HUES48 (cell line): ENCODE results near the gene NAMPT.

Experiments used
- H3K27ac ChIP-seq: one replicate; pipeline ENCODE4 v1.7.0; 2013; ENCODE audit warnings: low read depth, low read length, inconsistent platforms
- H3K27me3 ChIP-seq: 2 replicates; pipeline ENCODE4 v1.6.1; 2013; ENCODE audit warnings: mild to moderate bottlenecking, low read length; ENCODE audit not compliant: control insufficient read depth, insufficient read depth
- H3K36me3 ChIP-seq: 2 replicates; pipeline ENCODE4 v1.6.1; 2013; ENCODE audit warnings: low read length; ENCODE audit not compliant: control insufficient read depth, insufficient read depth
- H3K4me1 ChIP-seq: 2 replicates; pipeline ENCODE4 v1.6.1; 2013; ENCODE audit warnings: mild to moderate bottlenecking, low read length; ENCODE audit not compliant: control insufficient read depth, insufficient read depth
- H3K4me3 ChIP-seq: 2 replicates; pipeline ENCODE4 v1.5.1; 2013; ENCODE audit warnings: mild to moderate bottlenecking, low read depth, low read length
- H3K9ac ChIP-seq: 2 replicates; pipeline ENCODE4 v1.6.1; 2013; ENCODE audit warnings: mild to moderate bottlenecking, low read depth, low read length, moderate library complexity
- H3K9me3 ChIP-seq: 2 replicates; pipeline ENCODE4 v1.6.1; 2013; ENCODE audit warnings: low read length; ENCODE audit not compliant: control insufficient read depth, insufficient read depth

NAMPT gene

DNA sequence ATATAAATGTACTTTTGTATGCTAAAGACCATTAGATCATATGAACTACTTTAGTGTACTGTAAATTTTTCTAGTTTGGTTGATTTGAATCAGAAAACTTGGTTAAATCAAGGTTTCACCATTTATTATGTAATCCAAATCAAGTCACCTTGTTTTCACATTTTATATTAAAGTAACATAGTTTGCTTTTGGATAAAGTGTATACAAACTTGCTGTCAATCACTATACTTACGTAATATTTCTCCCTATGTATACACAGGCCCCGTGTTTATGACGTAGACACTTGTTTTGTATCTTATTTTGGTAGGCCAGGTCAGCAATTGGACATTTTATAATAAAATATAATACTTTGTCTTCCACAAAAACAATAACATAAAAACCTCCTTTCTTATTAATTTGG, 32.2 kb downstream of the NAMPT start:
- H3K4me3 ChIP-seq: no peak overlapping the region
- H3K27me3 ChIP-seq: no peaks in the 10 kb centered on the region
- no peak overlapping the region for H3K27ac ChIP-seq
- H3K36me3 ChIP-seq: peaks cover 77% of the 10 kb centered on the region
- H3K9ac ChIP-seq: no peak overlapping the region
- H3K4me1 ChIP-seq: no peaks in the 10 kb centered on the region
- peaks cover 5% of the 10 kb centered on the region for H3K9me3 ChIP-seq

GRCh38 chr7:106249488-106249887, 35.3 kb downstream of the NAMPT start:
- H3K36me3 ChIP-seq: peaks cover 58% of the 10 kb centered on the region

GRCh38 chr7:106248600-106248999, 36.2 kb downstream of the NAMPT start:
- Histone ChIP-seq H3K4me3 (no peak overlapping the region), H3K9me3 (peaks cover 10% of the 10 kb centered on the region), H3K4me1 (no peaks in the 10 kb centered on the region), H3K27ac (no peak overlapping the region), H3K27me3 (no peaks in the 10 kb centered on the region), H3K36me3 (peaks cover 52% of the 10 kb centered on the region), H3K9ac (no peak overlapping the region)

More at GRCh38 chr7:106249488-106249887, 35.3 kb downstream of the NAMPT start:
- H3K9me3 ChIP-seq: peaks cover 10% of the 10 kb centered on the region
- no peak overlapping the region for H3K9ac ChIP-seq
- no peaks in the 10 kb centered on the region for H3K4me1 ChIP-seq
- no peak overlapping the region for H3K27ac ChIP-seq
- H3K4me3 ChIP-seq: no peak overlapping the region
- no peaks in the 10 kb centered on the region for H3K27me3 ChIP-seq

GRCh38 chr7:106247841-106248240, 36.9 kb downstream of the NAMPT start:
- no peak overlapping the region for H3K27ac ChIP-seq
- peaks cover 10% of the 10 kb centered on the region for H3K9me3 ChIP-seq
- peaks cover 44% of the 10 kb centered on the region for H3K36me3 ChIP-seq

DNA sequence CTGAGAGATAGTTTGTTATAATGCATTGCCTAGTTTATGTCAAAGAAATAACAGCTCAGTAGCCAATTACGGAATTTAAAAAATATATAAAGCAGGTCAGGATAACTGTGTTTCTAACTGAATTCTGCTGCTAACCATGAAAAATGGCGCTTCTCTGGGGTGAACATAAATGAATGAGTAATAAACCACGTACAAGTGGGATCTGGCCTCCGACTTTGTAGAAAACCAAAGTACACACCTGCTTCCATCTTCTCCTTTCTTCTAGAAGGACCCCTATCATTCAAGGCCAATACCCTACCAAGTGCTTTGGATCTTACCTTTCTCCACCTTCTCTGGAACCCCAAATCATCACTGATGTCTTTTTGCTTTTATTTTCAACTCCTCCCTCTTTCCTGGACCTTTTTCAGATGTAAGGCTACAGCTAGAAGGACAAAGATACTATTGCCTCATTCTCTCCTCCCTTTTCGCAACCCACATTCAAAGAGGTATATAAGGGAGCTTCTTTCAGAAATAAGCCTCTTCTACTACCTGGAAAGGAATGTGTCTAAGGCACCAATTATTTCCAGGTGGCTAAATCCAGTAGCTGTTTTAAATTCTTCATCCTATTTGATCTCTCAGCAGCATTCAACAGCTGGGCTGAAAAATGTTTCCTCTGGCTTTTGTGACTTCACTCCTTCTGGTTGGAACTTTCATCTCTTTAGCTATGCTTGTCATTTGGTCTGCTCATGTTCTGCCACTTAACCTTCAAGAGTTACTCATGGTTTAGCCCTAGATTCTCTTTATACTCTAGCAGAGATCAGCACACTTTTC, 37.7 kb downstream of the NAMPT start:
- Histone ChIP-seq H3K4me3 (no peak overlapping the region), H3K4me1 (no peaks in the 10 kb centered on the region), H3K9ac (no peak overlapping the region), H3K36me3 (peaks cover 37% of the 10 kb centered on the region), H3K27me3 (no peaks in the 10 kb centered on the region), H3K9me3 (peaks cover 10% of the 10 kb centered on the region), H3K27ac (no peak overlapping the region)

More at GRCh38 chr7:106247841-106248240, 36.9 kb downstream of the NAMPT start:
- Histone ChIP-seq H3K9ac (no peak overlapping the region), H3K4me3 (no peak overlapping the region), H3K27me3 (no peaks in the 10 kb centered on the region), H3K4me1 (no peaks in the 10 kb centered on the region)

DNA sequence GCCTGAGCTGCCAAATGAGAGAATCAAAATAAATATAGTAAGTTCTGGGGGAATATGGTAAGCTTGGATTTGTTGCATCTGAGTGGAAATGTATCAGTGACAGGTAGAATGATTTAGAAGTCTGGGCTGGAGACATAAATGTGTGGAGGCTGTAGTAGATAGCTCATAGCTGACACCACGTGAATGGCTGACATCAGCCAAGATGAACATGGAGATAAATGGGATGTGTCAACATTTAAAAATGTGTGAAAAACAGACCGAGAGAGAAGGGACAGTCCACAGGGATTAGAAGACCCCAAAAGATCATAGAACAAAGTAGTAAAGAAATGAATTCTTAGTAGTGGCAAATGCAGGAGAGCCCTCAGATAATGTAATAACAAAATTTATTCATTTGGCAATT, 40.9 kb downstream of the NAMPT start:
- H3K9ac ChIP-seq: no peak overlapping the region
- H3K27ac ChIP-seq: no peak overlapping the region
- H3K4me3 ChIP-seq: no peak overlapping the region
- peaks cover 10% of the 10 kb centered on the region for H3K9me3 ChIP-seq
- H3K4me1 ChIP-seq: no peaks in the 10 kb centered on the region
- H3K27me3 ChIP-seq: no peaks in the 10 kb centered on the region
- peaks cover 12% of the 10 kb centered on the region for H3K36me3 ChIP-seq

DNA sequence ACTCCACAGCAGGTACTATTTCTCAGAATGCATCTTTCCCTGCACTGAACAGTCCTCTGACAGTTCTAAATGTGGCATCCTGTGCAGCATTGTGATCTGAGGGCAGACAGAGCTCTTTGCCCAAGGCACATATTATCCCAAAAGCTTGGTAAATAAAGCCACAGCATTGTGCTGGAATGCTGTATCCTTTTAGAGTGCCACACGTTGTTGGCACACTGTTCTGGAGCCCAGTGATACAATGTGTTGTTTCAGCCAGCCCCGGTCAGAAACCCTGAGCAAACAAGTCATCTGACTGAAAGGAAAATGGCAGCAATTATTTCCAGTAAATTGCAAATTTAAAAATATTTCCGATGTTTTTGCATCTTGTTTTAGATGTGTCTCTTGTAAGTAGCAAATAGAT, 45.4 kb downstream of the NAMPT start:
- Histone ChIP-seq H3K4me3 (no peak overlapping the region), H3K9me3 (no peaks in the 10 kb centered on the region), H3K4me1 (no peaks in the 10 kb centered on the region), H3K36me3 (no peaks in the 10 kb centered on the region), H3K9ac (no peak overlapping the region), H3K27me3 (no peaks in the 10 kb centered on the region), H3K27ac (no peak overlapping the region)

GRCh38 chr7:106238830-106239229, 46.0 kb downstream of the NAMPT start:
- no peaks in the 10 kb centered on the region for H3K27me3 ChIP-seq
- H3K27ac ChIP-seq: no peak overlapping the region
- H3K4me3 ChIP-seq: no peak overlapping the region
- H3K9me3 ChIP-seq: no peaks in the 10 kb centered on the region
- H3K9ac ChIP-seq: no peak overlapping the region
- no peaks in the 10 kb centered on the region for H3K36me3 ChIP-seq
- no peaks in the 10 kb centered on the region for H3K4me1 ChIP-seq

DNA sequence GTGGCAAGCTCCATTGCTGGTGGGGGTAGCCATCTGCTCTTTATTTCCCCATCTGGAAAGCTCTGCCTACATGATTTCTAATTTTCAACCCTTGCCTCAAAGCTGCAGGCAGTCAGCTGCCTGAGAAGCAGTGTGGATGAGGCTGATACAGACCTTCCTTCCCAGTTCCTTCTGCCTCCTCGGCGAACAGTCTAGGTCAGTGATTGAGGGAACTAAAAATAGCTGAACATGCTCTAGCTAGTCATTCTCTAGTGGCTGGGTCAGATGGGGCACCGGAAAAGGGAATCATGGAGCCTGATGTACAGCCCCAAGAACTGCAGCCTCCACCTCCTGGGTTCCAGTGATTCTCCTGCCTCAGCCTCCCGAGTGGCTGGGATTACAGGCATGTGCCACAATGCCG, 48.7 kb downstream of the NAMPT start:
- H3K4me3 ChIP-seq: no peak overlapping the region
- no peaks in the 10 kb centered on the region for H3K4me1 ChIP-seq

DNA sequence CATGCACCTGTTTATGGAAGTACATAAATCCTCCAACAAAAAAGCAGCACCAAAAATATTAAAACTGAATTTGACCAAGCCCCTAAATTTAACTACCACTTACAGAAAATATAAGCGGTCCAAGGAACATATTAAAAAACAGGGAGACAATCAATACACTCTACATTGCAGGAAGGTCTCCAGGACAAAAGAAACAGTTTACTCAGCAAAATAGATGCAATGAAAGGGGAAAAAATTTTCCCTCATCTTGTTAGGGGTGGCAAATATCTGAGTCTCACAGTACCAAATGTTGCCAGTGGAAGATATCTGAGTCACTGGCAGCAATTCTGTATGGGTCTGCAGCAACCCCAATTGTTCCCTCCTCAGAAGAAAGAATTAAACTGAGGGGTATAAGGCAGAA, 50.4 kb downstream of the NAMPT start:
- Histone ChIP-seq H3K9ac (no peak overlapping the region), H3K27ac (no peak overlapping the region), H3K4me3 (no peak overlapping the region), H3K27me3 (no peaks in the 10 kb centered on the region), H3K36me3 (no peaks in the 10 kb centered on the region), H3K4me1 (no peaks in the 10 kb centered on the region), H3K9me3 (no peaks in the 10 kb centered on the region)

More for the DNA sequence above, 48.7 kb downstream of the NAMPT start:
- Histone ChIP-seq H3K9me3 (no peaks in the 10 kb centered on the region), H3K9ac (no peak overlapping the region), H3K36me3 (no peaks in the 10 kb centered on the region), H3K27ac (no peak overlapping the region), H3K27me3 (no peaks in the 10 kb centered on the region)

GRCh38 chr7:106231856-106232490, 52.8 kb downstream of the NAMPT start:
- H3K9ac ChIP-seq: no peak overlapping the region
- H3K27ac ChIP-seq: no peak overlapping the region
- no peaks in the 10 kb centered on the region for H3K9me3 ChIP-seq
- no peak overlapping the region for H3K4me3 ChIP-seq
- no peaks in the 10 kb centered on the region for H3K27me3 ChIP-seq
- no peaks in the 10 kb centered on the region for H3K36me3 ChIP-seq
- H3K4me1 ChIP-seq: no peaks in the 10 kb centered on the region
